Body of pancreas (tissue), 4 donors: ENCODE results near the gene PMIS2.

Source experiments
- POLR2A ChIP-seq, 3 donors: fragments of 450-650 bp; IDR thresholded peaks; one replicate each; pipeline ENCODE4 v1.6.1; 2016; ENCODE audit warnings: antibody characterized with exemption in 3 of 3, mild to moderate bottlenecking in 2 of 3
- TF ChIP-seq, protein P1 (sequence below), 7 experiments: fragments of 450-650 bp in 4 of 7; fragments of 200-600 bp in 3 of 7; sonication (generic) in 3 of 7; IDR thresholded peaks; one replicate each; pipeline ENCODE4 v1.5.1; 2016 to 2019; ENCODE audit warnings: antibody characterized with exemption in 7 of 7

DNA sequence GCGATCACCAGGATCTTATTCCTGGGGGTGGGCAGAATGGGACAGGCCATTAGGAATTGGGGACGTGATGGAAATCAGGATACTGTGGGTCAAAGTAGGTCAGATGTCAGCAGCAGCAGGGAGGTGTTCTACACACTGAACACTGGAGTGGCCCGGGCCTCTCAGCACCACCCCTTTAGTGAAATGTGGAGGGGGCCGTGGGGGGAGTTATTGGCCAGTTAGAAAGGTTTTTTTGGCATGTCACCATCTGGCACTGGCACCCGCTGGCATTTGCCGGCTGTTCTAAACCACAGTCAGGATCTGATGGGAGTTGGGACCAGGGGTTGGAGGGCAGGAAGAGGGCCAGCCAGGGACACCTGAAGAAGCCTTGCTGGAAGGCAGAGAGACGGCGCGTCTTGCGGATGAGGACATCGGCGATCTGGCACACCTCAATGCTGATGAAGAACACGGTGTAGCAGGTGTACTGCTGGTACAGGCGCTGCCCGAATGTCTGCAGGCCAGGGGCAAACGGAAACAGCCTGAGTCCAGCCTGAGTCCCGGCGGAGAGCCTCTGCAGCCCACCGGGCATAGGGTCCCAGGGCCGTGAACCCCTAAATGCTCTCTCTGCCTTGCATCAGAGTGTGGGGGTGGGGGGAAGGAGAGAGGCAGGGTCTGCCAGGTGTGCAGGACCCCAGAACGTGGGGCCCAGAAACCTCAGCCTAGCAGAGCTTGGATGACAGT lies 34.7 kb upstream of the PMIS2 start:
- TF ChIP-seq, protein P1, sequence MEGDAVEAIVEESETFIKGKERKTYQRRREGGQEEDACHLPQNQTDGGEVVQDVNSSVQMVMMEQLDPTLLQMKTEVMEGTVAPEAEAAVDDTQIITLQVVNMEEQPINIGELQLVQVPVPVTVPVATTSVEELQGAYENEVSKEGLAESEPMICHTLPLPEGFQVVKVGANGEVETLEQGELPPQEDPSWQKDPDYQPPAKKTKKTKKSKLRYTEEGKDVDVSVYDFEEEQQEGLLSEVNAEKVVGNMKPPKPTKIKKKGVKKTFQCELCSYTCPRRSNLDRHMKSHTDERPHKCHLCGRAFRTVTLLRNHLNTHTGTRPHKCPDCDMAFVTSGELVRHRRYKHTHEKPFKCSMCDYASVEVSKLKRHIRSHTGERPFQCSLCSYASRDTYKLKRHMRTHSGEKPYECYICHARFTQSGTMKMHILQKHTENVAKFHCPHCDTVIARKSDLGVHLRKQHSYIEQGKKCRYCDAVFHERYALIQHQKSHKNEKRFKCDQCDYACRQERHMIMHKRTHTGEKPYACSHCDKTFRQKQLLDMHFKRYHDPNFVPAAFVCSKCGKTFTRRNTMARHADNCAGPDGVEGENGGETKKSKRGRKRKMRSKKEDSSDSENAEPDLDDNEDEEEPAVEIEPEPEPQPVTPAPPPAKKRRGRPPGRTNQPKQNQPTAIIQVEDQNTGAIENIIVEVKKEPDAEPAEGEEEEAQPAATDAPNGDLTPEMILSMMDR (IDR thresholded peaks at IDR 0.05): no peak
- TF ChIP-seq POLR2A (IDR thresholded peaks at IDR 0.05): no peak
